ENCODE measurements around the gene PRSS33.

The PRSS33 gene, protein sequence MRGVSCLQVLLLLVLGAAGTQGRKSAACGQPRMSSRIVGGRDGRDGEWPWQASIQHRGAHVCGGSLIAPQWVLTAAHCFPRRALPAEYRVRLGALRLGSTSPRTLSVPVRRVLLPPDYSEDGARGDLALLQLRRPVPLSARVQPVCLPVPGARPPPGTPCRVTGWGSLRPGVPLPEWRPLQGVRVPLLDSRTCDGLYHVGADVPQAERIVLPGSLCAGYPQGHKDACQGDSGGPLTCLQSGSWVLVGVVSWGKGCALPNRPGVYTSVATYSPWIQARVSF

DNA sequence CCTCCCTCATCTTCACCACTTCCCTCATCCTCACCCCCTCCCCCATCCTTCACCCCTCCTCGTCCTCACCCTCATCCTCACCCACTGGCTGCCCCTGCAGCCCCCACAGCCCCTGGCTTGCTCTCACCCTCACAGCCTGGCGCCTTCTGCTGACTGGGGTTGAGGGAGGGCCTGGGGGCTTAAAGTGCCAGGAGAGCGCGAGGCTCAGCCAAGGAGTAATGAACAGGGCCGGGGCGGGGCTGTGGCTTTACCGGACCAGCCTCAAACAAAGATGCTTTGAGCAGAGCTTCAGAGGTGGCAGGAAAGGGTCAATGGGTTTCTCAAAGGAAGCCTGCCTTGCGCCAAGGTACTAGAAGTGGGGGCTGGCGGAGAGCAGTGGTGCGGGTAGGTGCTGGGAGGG lies at the start of gene PRSS33:
Gene PRSS33 (minus strand): TSS at position 155 of the 400 bp plus-strand sequence. CDS start 1,013 bp downstream, outside the sequence.
- Histone ChIP-seq H3K27me3 (ENCODE audit: control insufficient read depth, low read length) (peaks cover 23% of the 10 kb centered on the region), H3K4me2 (ENCODE audit: low read length) (no peak within 1 kb of the TSS), H3K4me1 (ENCODE audit: control insufficient read depth, low read length) (peaks cover 7% of the 10 kb centered on the region; the same call in 1 of the 2 replicates)

GRCh38 chr16:2836646-2837508 lies 49.5 kb upstream of the PRSS33 start:
- Histone ChIP-seq H3K4me3 (ENCODE audit: low read length) (no peak overlapping the region), H3F3A (ENCODE audit: control insufficient read depth, insufficient read depth) (no peaks in the 10 kb centered on the region), H3K27ac (ENCODE audit: low read depth, low read length) (no peak overlapping the region), H3K36me3 (ENCODE audit: control insufficient read depth, low read length) (no peaks in the 10 kb centered on the region), H4K20me1 (ENCODE audit: control insufficient read depth, insufficient read depth, low read depth, low read length) (no peaks in the 10 kb centered on the region), H3K79me2 (ENCODE audit: control insufficient read depth, low read length) (no peaks in the 10 kb centered on the region), H3K27me3 (ENCODE audit: control insufficient read depth, low read length) (no peaks in the 10 kb centered on the region), H3K9me2 (replicated peaks; ENCODE audit: control insufficient read depth, low read length) (no peaks in the 10 kb centered on the region), H3K4me2 (ENCODE audit: low read length) (no peak overlapping the region), H3K4me1 (ENCODE audit: control insufficient read depth, low read length) (peaks cover 7% of the 10 kb centered on the region), H3K9me3 (ENCODE audit: control insufficient read depth, insufficient read depth, low read length) (no peaks in the 10 kb centered on the region)
- no peak for TF ChIP-seq EZH2phosphoT487 (IDR thresholded peaks at IDR 0.05; ENCODE audit: borderline replicate concordance, low read length)
- TF ChIP-seq, protein P1, sequence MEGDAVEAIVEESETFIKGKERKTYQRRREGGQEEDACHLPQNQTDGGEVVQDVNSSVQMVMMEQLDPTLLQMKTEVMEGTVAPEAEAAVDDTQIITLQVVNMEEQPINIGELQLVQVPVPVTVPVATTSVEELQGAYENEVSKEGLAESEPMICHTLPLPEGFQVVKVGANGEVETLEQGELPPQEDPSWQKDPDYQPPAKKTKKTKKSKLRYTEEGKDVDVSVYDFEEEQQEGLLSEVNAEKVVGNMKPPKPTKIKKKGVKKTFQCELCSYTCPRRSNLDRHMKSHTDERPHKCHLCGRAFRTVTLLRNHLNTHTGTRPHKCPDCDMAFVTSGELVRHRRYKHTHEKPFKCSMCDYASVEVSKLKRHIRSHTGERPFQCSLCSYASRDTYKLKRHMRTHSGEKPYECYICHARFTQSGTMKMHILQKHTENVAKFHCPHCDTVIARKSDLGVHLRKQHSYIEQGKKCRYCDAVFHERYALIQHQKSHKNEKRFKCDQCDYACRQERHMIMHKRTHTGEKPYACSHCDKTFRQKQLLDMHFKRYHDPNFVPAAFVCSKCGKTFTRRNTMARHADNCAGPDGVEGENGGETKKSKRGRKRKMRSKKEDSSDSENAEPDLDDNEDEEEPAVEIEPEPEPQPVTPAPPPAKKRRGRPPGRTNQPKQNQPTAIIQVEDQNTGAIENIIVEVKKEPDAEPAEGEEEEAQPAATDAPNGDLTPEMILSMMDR (IDR thresholded peaks at IDR 0.05; ENCODE audit: low read depth, low read length, poor library complexity, severe bottlenecking), result no peak

More for the DNA sequence above, at the start of gene PRSS33:
- no peaks in the 10 kb centered on the region for H3K9me3 ChIP-seq (ENCODE audit: control insufficient read depth, insufficient read depth, low read length)
- no peaks in the 10 kb centered on the region for H3F3A ChIP-seq (ENCODE audit: control insufficient read depth, insufficient read depth)
- no peak within 1 kb of the TSS for H3K27ac ChIP-seq (ENCODE audit: low read depth, low read length)
- H3K79me2 ChIP-seq (ENCODE audit: control insufficient read depth, low read length), result no peaks in the 10 kb centered on the region
- TF ChIP-seq, protein P1 (IDR thresholded peaks at IDR 0.05; ENCODE audit: low read depth, low read length, poor library complexity, severe bottlenecking), result no peak
- no peak for TF ChIP-seq EZH2phosphoT487 (IDR thresholded peaks at IDR 0.05; ENCODE audit: borderline replicate concordance, low read length)
- H3K36me3 ChIP-seq (ENCODE audit: control insufficient read depth, low read length), result no peaks in the 10 kb centered on the region
- no peaks in the 10 kb centered on the region for H3K9me2 ChIP-seq (replicated peaks; ENCODE audit: control insufficient read depth, low read length)
- H4K20me1 ChIP-seq (ENCODE audit: control insufficient read depth, insufficient read depth, low read depth, low read length), result no peaks in the 10 kb centered on the region
- no peak within 1 kb of the TSS for H3K4me3 ChIP-seq (ENCODE audit: low read length)

- no peak overlapping the region for H3K4me2 ChIP-seq (ENCODE audit: low read length)
Measured at GRCh38 chr16:2835638-2836493, 48.5 kb upstream of the PRSS33 start.

More at GRCh38 chr16:2835638-2836493, 48.5 kb upstream of the PRSS33 start:
- Histone ChIP-seq H3K4me3 (ENCODE audit: low read length) (no peak overlapping the region), H3K9me3 (ENCODE audit: control insufficient read depth, insufficient read depth, low read length) (no peaks in the 10 kb centered on the region), H4K20me1 (ENCODE audit: control insufficient read depth, insufficient read depth, low read depth, low read length) (no peaks in the 10 kb centered on the region), H3K27me3 (ENCODE audit: control insufficient read depth, low read length) (no peaks in the 10 kb centered on the region), H3F3A (ENCODE audit: control insufficient read depth, insufficient read depth) (no peaks in the 10 kb centered on the region), H3K27ac (ENCODE audit: low read depth, low read length) (no peak overlapping the region), H3K79me2 (ENCODE audit: control insufficient read depth, low read length) (no peaks in the 10 kb centered on the region), H3K4me1 (ENCODE audit: control insufficient read depth, low read length) (no peaks in the 10 kb centered on the region), H3K9me2 (replicated peaks; ENCODE audit: control insufficient read depth, low read length) (no peaks in the 10 kb centered on the region), H3K36me3 (ENCODE audit: control insufficient read depth, low read length) (no peaks in the 10 kb centered on the region)
- TF ChIP-seq, protein P1 (IDR thresholded peaks at IDR 0.05; ENCODE audit: low read depth, low read length, poor library complexity, severe bottlenecking), result no peak
- no peak for TF ChIP-seq EZH2phosphoT487 (IDR thresholded peaks at IDR 0.05; ENCODE audit: borderline replicate concordance, low read length)

All from DOHH2 (cell line).